Measurements from ENCODE around the gene GRIK1. TPM values are rescaled to one million over a fixed set of nuclear protein-coding genes. Genes with fewer than 3 reads are reported as not detected.

GRIK1 gene
- total RNA-seq, 2 experiments from 2014 or later = not detected

DNA sequence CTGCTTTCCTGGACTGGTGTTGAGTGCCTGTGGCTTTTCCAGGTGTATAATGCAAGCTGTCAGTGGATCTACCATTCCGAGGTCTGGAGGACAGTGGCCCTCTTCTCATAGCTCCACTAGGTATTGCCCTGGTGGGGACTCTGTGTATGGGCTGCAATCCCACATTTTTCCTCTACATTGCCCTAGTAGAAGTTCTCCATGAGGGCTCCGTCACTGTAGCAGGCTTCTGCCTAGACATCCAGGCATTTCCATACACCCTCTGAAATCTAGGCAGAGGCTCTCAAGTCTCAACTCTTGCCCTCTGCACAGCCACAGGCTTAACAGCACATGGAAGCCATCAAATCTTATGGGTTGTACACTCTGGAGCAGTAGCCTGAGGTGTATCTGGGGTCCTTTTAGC, 107.6 kb downstream of the GRIK1 start:
- TF ChIP-seq CTCF (IDR thresholded peaks at IDR 0.05) = no peak
- CTCF ChIA-PET = no interaction called here
- no peak overlapping the region for H3K27ac Mint-ChIP-seq
- H3K27me3 Mint-ChIP-seq = peaks cover 4% of the 10 kb centered on the region
- H3K4me1 Mint-ChIP-seq (ENCODE audit: low read depth) = no peaks in the 10 kb centered on the region
- ATAC-seq (no peak), DNase-seq (no peak)
- no peak overlapping the region for H3K4me3 Mint-ChIP-seq
- intact Hi-C loops (cut with micrococcal nuclease) = no loop called here
- POLR2A ChIA-PET = no interaction called here
- H3K9me3 Mint-ChIP-seq = peaks cover 13% of the 10 kb centered on the region
- no peaks in the 10 kb centered on the region for H3K36me3 Mint-ChIP-seq (ENCODE audit: low read depth)

DNA sequence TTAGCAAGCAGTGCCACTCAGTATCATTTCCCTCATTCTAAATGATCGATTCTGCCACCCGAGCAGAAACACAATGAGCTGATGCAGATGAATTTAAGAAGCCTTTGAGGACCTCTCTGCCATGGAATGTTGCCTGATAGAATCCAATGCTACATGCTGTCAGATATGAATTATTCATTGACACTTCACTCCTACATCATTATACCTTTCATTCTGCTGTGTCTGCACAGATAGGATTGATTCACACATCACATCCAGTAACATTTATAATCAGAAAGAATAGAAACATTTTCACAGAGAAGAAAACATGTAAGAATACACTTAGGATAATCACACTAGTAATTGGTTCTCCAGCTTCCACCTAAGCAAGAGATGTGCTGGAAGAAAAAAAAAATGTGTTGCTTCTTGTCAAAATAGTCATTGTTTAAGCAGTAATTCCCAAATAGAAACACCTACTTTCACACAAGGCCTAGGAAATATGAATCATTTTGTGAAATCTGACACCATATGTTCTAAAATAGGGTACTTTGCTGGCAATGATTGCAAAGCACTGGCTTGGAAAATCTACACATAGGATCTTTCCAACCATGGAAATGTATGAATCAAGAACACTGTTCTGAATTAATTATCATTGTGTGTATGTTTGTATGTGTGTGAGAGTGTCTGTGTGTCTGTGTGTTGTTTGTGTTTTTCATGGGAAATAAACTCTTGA, 110.1 kb downstream of the GRIK1 start:
- Mint-ChIP-seq H3K9me3 (peaks cover 13% of the 10 kb centered on the region), H3K4me3 (no peak overlapping the region), H3K36me3 (ENCODE audit: low read depth) (no peaks in the 10 kb centered on the region), H3K4me1 (ENCODE audit: low read depth) (no peaks in the 10 kb centered on the region), H3K27ac (no peak overlapping the region), H3K27me3 (peaks cover 2% of the 10 kb centered on the region)
- intact Hi-C loops (cut with micrococcal nuclease) = no loop called here
- POLR2A ChIA-PET = no interaction called here
- CTCF ChIA-PET = no interaction called here
- DNase-seq = no peak
- TF ChIP-seq CTCF (IDR thresholded peaks at IDR 0.05) = no peak
- no peak for ATAC-seq

DNA sequence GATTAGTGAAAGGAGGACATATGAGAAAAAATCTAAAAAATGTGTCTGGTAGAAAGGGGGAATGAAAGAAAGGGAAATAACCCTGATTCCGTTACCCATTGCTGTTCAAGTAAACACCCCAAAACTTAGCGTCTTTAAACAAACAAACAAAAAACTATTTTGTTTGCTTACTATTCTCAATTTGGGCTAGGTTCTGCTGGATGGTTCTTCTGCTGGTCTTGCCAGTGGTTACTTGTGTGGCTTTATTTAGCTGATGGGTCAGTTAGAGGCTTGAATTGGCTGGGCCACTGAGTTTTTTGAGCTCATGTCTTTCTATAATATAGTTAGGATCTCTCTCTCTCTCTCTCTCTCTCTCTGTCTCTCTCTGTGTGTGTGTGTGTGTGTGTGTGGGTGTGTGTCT, 112.1 kb downstream of the GRIK1 start:
- Mint-ChIP-seq H3K4me3 (no peak overlapping the region), H3K9me3 (peaks cover 8% of the 10 kb centered on the region), H3K27me3 (peaks cover 2% of the 10 kb centered on the region), H3K27ac (no peak overlapping the region), H3K4me1 (ENCODE audit: low read depth) (no peaks in the 10 kb centered on the region), H3K36me3 (ENCODE audit: low read depth) (no peaks in the 10 kb centered on the region)
- ATAC-seq = no peak
- ChIA-PET POLR2A (no interaction called here), CTCF (no interaction called here)
- intact Hi-C loops (cut with micrococcal nuclease) = no loop called here
- TF ChIP-seq CTCF (IDR thresholded peaks at IDR 0.05) = no peak
- DNase-seq = no peak

DNA sequence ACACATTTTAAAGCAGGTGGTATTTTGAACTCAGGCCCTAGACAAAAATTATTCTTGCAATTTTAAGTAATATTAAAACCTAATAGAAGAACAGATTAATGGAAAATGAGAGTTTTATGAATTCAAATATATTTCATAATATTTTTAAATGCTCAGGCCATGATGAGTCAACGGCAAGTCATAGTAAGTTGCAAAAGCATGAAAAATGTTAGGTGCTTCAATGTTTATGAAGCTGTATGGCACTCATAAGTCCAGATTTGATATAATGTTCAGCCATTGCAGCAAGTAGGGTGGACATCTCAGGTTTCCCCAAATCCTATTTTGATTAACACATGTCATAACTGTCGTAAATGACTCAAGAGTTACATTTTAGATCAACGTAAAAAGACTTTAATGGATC, 112.6 kb downstream of the GRIK1 start:
- intact Hi-C loops (cut with micrococcal nuclease) = no loop called here
- ChIA-PET POLR2A (no interaction called here), CTCF (no interaction called here)
- TF ChIP-seq CTCF (IDR thresholded peaks at IDR 0.05) = no peak
- H3K27me3 Mint-ChIP-seq = peaks cover 2% of the 10 kb centered on the region
- H3K36me3 Mint-ChIP-seq (ENCODE audit: low read depth) = no peaks in the 10 kb centered on the region
- ATAC-seq = no peak
- H3K4me3 Mint-ChIP-seq = no peak overlapping the region
- peaks cover 8% of the 10 kb centered on the region for H3K9me3 Mint-ChIP-seq
- no peak overlapping the region for H3K27ac Mint-ChIP-seq
- no peaks in the 10 kb centered on the region for H3K4me1 Mint-ChIP-seq (ENCODE audit: low read depth)
- DNase-seq = no peak

DNA sequence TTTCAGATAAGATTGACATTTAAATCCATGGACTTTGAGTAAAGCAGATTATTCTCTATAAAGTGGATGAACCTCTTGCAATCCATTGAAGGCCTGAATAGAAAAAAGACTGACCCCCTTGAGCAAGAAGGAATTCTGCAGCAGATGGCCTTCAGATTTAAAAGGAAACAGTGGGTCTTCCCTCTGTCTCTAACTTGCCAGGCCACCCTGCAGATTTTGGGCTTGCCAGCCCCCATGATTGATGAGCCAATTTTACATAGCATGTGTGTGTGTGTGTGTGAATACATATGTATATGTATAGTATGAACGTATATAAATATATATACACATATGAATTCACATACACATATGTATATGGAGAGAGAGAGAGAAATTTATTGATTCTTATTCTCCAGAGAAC, 113.4 kb downstream of the GRIK1 start:
- DNase-seq = no peak
- Mint-ChIP-seq H3K4me1 (ENCODE audit: low read depth) (no peaks in the 10 kb centered on the region), H3K36me3 (ENCODE audit: low read depth) (no peaks in the 10 kb centered on the region), H3K4me3 (no peak overlapping the region), H3K27me3 (peaks cover 2% of the 10 kb centered on the region), H3K27ac (no peak overlapping the region), H3K9me3 (peaks cover 6% of the 10 kb centered on the region)
- ATAC-seq = no peak
- intact Hi-C loops (cut with micrococcal nuclease) = no loop called here
- POLR2A ChIA-PET = no interaction called here
- TF ChIP-seq CTCF (IDR thresholded peaks at IDR 0.05) = no peak
- CTCF ChIA-PET = no interaction called here
